Ovary (tissue), 3 donors: Measurements from ENCODE around the gene PDK2.

Experiments
- EP300 ChIP-seq: sonication (generic); formaldehyde crosslinking; IDR thresholded peaks from one replicate; pipeline ENCODE4 v1.6.1; 2017; ENCODE audit warnings: antibody characterized with exemption
- TF ChIP-seq, protein P1 (sequence below), 3 donors: fragments of 450-650 bp in 2 of 3; fragments of 200-600 bp in 1 of 3; IDR thresholded peaks; one replicate each; pipeline versions ENCODE4 v1.5.1 to v1.8.0; 2016 to 2022; ENCODE audit warnings: antibody characterized with exemption in 3 of 3, mild to moderate bottlenecking in 1 of 3
- donor health status: DM: no; HTN: no; CAD: no.

DNA sequence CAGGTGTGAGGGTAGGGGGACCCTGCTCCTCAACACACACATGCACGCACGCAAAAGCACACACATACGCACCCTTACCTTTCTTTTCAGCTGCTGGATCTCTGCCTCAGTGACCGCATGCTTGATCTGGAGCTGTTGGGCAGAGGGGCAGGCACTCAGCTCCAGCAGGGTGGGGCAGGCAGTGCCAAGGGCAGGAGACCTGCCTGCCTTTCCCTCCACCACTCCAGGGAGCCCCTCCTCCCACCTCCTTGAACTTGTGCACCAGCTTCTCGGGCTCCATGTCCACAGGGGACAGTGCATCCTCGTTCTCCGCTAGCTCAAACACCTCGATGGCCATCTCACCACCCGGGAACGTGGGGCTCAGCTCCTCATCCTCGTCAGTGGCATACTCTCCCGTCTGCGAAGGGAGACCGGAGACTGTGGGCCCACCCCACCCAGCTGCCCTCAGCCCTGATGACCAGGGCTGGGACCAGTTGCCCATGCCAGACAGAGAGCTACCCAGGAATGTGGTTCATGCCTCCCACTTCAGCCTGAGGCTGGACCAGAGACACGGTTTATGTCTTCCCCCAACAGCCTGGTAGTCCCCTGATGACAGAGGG, 44.1 kb downstream of the PDK2 start:
- TF ChIP-seq, protein P1, sequence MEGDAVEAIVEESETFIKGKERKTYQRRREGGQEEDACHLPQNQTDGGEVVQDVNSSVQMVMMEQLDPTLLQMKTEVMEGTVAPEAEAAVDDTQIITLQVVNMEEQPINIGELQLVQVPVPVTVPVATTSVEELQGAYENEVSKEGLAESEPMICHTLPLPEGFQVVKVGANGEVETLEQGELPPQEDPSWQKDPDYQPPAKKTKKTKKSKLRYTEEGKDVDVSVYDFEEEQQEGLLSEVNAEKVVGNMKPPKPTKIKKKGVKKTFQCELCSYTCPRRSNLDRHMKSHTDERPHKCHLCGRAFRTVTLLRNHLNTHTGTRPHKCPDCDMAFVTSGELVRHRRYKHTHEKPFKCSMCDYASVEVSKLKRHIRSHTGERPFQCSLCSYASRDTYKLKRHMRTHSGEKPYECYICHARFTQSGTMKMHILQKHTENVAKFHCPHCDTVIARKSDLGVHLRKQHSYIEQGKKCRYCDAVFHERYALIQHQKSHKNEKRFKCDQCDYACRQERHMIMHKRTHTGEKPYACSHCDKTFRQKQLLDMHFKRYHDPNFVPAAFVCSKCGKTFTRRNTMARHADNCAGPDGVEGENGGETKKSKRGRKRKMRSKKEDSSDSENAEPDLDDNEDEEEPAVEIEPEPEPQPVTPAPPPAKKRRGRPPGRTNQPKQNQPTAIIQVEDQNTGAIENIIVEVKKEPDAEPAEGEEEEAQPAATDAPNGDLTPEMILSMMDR (IDR thresholded peaks at IDR 0.05): no peak
- TF ChIP-seq EP300: no peak
